Occipital lobe (tissue), 2 donors: ENCODE measurements around the gene PXT1. TPM values are rescaled to one million over a fixed set of nuclear protein-coding genes. Genes with fewer than 3 reads are reported as not detected.
"Not testable (repeated sequence)": the region's sequence is repeated elsewhere in the genome, so short reads cannot be mapped to it uniquely, and the experiment has no call there.

ENCODE experiments used
- DNase-seq: peaks from one replicate; lab custom pipeline; 2025; lab: John Stamatoyannopoulos, UW
- total RNA-seq: library from RNA; depleted of rRNA; stranded (reverse); fragments of >200 nt; gene quantifications from one replicate; pipeline ENCODE4 v1.2.3, GENCODE V29; 2014

Gene PXT1
- total RNA-seq, 1 donor from 2014 or later, result not detected

GRCh38 chr6:36368921-36369865 lies 73.5 kb downstream of the PXT1 start:
- no peak for DNase-seq

- no peak for DNase-seq
Observed at GRCh38 chr6:36368421-36368820, 74.2 kb downstream of the PXT1 start.

GRCh38 chr6:36367743-36368142 lies 74.9 kb downstream of the PXT1 start:
- no peak for DNase-seq

- DNase-seq, result no peak
Observed at GRCh38 chr6:36364669-36365479, 77.8 kb downstream of the PXT1 start.

GRCh38 chr6:36364061-36364635 lies 78.5 kb downstream of the PXT1 start:
- not testable (repeated sequence) for DNase-seq

- DNase-seq, result not testable (repeated sequence)
Observed at GRCh38 chr6:36363371-36363752, 79.3 kb downstream of the PXT1 start.

GRCh38 chr6:36362551-36363370 lies 79.9 kb downstream of the PXT1 start:
- no peak for DNase-seq

GRCh38 chr6:36361071-36361470 lies 81.6 kb downstream of the PXT1 start:
- DNase-seq, result no peak

GRCh38 chr6:36360241-36361054 lies 82.2 kb downstream of the PXT1 start:
- DNase-seq, result peak; percentile 71

GRCh38 chr6:36358226-36358915 lies 84.3 kb downstream of the PXT1 start:
- DNase-seq, result no peak

- no peak for DNase-seq
Observed at GRCh38 chr6:36357872-36358225, 84.8 kb downstream of the PXT1 start.

- DNase-seq, result no peak
Observed at GRCh38 chr6:36355819-36356218, 86.8 kb downstream of the PXT1 start.

GRCh38 chr6:36353411-36353915 lies 89.2 kb downstream of the PXT1 start:
- no peak for DNase-seq

GRCh38 chr6:36352477-36353157 lies 90.0 kb downstream of the PXT1 start:
- DNase-seq, result no peak

GRCh38 chr6:36350681-36351571 lies 91.7 kb downstream of the PXT1 start:
- DNase-seq, result no peak

GRCh38 chr6:36350082-36350481 lies 92.6 kb downstream of the PXT1 start:
- DNase-seq, result no peak

GRCh38 chr6:36349240-36349639 lies 93.4 kb downstream of the PXT1 start:
- peak; percentile 20 for DNase-seq

GRCh38 chr6:36347621-36348020 lies 95.0 kb downstream of the PXT1 start:
- DNase-seq, result no peak
